Body of pancreas (tissue), 4 donors: ENCODE results near the gene CLDN7.

Experiments
- POLR2A ChIP-seq, 3 donors: fragments of 450-650 bp; IDR thresholded peaks; one replicate each; pipeline ENCODE4 v1.6.1; 2016; ENCODE audit warnings: antibody characterized with exemption in 3 of 3, mild to moderate bottlenecking in 2 of 3
- TF ChIP-seq, protein P1 (sequence below), 7 experiments: fragments of 450-650 bp in 4 of 7; fragments of 200-600 bp in 3 of 7; sonication (generic) in 3 of 7; IDR thresholded peaks; one replicate each; pipeline ENCODE4 v1.5.1; 2016 to 2019; ENCODE audit warnings: antibody characterized with exemption in 7 of 7

DNA sequence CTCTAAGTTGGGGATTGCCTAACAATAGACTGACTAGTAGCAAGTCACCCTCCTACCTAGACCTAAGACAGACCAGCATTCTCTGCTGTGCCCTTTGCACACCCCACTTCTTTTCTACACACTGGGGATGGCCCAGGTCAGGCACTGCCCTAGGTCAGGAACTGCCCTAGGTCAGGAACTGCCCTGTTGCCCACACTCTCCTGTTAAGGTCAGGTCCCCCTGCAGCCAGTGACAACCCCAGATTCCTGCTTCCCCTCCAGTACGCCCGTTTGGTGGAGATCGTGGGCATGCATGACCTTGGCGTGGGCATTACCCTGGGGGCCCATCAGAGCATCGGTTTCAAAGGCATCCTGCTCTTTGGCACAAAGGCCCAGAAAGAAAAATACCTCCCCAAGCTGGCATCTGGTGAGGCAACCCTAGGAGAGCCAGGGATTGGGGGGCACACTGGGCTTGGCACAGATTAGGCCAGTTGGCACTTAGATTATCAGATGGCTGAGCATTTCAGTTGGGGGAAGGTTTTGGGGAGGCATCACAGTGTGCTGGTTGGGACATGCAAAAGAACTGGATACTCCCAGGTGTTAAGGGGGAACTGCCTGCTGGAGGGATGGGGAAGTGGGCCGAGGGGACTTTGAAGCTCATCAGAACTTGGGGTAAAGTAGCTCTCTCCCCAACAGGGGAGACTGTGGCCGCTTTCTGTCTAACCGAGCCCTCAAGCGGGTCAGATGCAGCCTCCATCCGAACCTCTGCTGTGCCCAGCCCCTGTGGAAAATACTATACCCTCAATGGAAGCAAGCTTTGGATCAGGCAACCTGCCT, 40.8 kb downstream of the CLDN7 start:
- TF ChIP-seq, protein P1, sequence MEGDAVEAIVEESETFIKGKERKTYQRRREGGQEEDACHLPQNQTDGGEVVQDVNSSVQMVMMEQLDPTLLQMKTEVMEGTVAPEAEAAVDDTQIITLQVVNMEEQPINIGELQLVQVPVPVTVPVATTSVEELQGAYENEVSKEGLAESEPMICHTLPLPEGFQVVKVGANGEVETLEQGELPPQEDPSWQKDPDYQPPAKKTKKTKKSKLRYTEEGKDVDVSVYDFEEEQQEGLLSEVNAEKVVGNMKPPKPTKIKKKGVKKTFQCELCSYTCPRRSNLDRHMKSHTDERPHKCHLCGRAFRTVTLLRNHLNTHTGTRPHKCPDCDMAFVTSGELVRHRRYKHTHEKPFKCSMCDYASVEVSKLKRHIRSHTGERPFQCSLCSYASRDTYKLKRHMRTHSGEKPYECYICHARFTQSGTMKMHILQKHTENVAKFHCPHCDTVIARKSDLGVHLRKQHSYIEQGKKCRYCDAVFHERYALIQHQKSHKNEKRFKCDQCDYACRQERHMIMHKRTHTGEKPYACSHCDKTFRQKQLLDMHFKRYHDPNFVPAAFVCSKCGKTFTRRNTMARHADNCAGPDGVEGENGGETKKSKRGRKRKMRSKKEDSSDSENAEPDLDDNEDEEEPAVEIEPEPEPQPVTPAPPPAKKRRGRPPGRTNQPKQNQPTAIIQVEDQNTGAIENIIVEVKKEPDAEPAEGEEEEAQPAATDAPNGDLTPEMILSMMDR (IDR thresholded peaks at IDR 0.05): no peak
- TF ChIP-seq POLR2A (IDR thresholded peaks at IDR 0.05): no peak
